ENCODE data around the gene PIGB. TPM values are rescaled to one million over a fixed set of nuclear protein-coding genes. Genes with fewer than 3 reads are reported as not detected.

Gene PIGB
- total and polyA plus RNA-seq, 2 of the 4 experiments (the other 2 are of a cell fraction) = 9.2 to 11.8 TPM

GRCh38 chr15:55320238-55320550 lies 1.2 kb downstream of the PIGB start:
- no peak overlapping the region; the same call in 1 of the 2 replicates for H3K4me3 ChIP-seq (ENCODE audit: insufficient read depth, low read depth, low read length)
- no peak overlapping the region for H3K14ac ChIP-seq (replicated peaks; ENCODE audit: low read depth, low read length)
- no peaks in the 10 kb centered on the region for H4K20me1 ChIP-seq (ENCODE audit: insufficient read depth, low read length)
- H3K4me2 ChIP-seq (ENCODE audit: low read depth, low read length) = peak overlapping the region; percentile 62
- no peak overlapping the region for H2AFZ ChIP-seq (replicated peaks; ENCODE audit: low read length, poor library complexity)
- no peak overlapping the region for H2BK120ac ChIP-seq (ENCODE audit: low read depth, low read length)
- peak overlapping the region; percentile 38; the same call in 1 of the 2 replicates for H4K5ac ChIP-seq (ENCODE audit: low read depth, low read length)
- H3K36me3 ChIP-seq (ENCODE audit: control insufficient read depth, insufficient read depth, low read length) = 0 out of 2 replicates have a peak, but pooled peaks cover 1% of the 10 kb centered on the region
- TF ChIP-seq FOS (IDR thresholded peaks at IDR 0.05; ENCODE audit: low read depth, low read length) = no peak
- no peak for TF ChIP-seq MXI1 (IDR thresholded peaks at IDR 0.05; ENCODE audit: borderline replicate concordance, low read depth, low read length)
- no peak for TF ChIP-seq NFE2L2 (IDR thresholded peaks at IDR 0.05; ENCODE audit: low read depth, low read length)
- no peak for TF ChIP-seq CTCF (conservative IDR thresholded peaks at IDR 0.05; ENCODE audit: low read depth, low read length)
- no peak for TF ChIP-seq CHD1 (IDR thresholded peaks at IDR 0.05; ENCODE audit: low read depth, low read length)
- TF ChIP-seq MAZ (IDR thresholded peaks at IDR 0.05; ENCODE audit: borderline replicate concordance, low read depth, low read length) = no peak
- no peak for TF ChIP-seq BHLHE40 (IDR thresholded peaks at IDR 0.05; ENCODE audit: low read depth, low read length)
- TF ChIP-seq RAD21 (IDR thresholded peaks at IDR 0.05; ENCODE audit: low read length) = no peak
- no peak for TF ChIP-seq ELK1 (IDR thresholded peaks at IDR 0.05; ENCODE audit: borderline replicate concordance, low read depth, low read length)
- no peak for TF ChIP-seq USF2 (IDR thresholded peaks at IDR 0.05; ENCODE audit: low read depth, low read length)
- TF ChIP-seq RFX5 (IDR thresholded peaks at IDR 0.05; ENCODE audit: low read depth, low read length) = no peak
- no peak for TF ChIP-seq POLR2A (IDR thresholded peaks at IDR 0.05; ENCODE audit: low read depth, low read length)
- H2BK5ac ChIP-seq (ENCODE audit: low read depth, low read length, poor library complexity, severe bottlenecking) = no peak overlapping the region
- intact Hi-C loops (cut with micrococcal nuclease) (no loop called here), dilution Hi-C loops (cut with HindIII; ENCODE audit: low sequenced_read_pairs, unreplicated experiment) (no loop called here), in situ Hi-C loops (cut with MboI; ENCODE audit: low sequenced_read_pairs) (no loop called here)
- no CpG with 5 or more reads among the region's 2 CpGs for WGBS, 2 experiments (ENCODE audit: extremely low coverage in 2 of 2, insufficient read length in 1 of 2)
- ChIA-PET CTCF (no interaction called here), POLR2A (ENCODE audit: unreplicated experiment) (no interaction called here)
- H3K4me1 ChIP-seq (ENCODE audit: control insufficient read depth, insufficient read depth, low read length) = peaks cover 2% of the 10 kb centered on the region; the same call in 1 of the 2 replicates
- no peaks in the 10 kb centered on the region for H3K9me1 ChIP-seq (ENCODE audit: insufficient read depth, low read length)
- H3K56ac ChIP-seq (ENCODE audit: extremely low read depth, insufficient read depth, low read length) = no peak overlapping the region
- no peaks in the 10 kb centered on the region for H3K9me3 ChIP-seq (ENCODE audit: control insufficient read depth, insufficient read depth, low read length)
- no peak overlapping the region for H2AK9ac ChIP-seq (replicated peaks; ENCODE audit: low read depth, low read length, poor library complexity)
- H2BK15ac ChIP-seq (ENCODE audit: low read depth, low read length) = no peak overlapping the region
- no peak overlapping the region for H3K18ac ChIP-seq (ENCODE audit: low read depth, low read length)
- BruUV-seq (replicated peaks) = no TSS peak
- ATAC-seq (ENCODE audit: low read depth) (no peak), DNase-seq (peak; percentile 10)
- no peak overlapping the region for H2AK5ac ChIP-seq (ENCODE audit: low read depth, low read length)
- H3K4ac ChIP-seq (ENCODE audit: low read depth, low read length) = no peak overlapping the region
- peak overlapping the region; percentile 34 to 89; a peak in 3 of 4 replicates for H4K8ac ChIP-seq (ENCODE audit: low read depth in 2 of 2, low read length in 2 of 2)
- H3K9ac ChIP-seq (ENCODE audit: low read depth, low read length) = no peak overlapping the region; the same call in 1 of the 2 replicates
- no peak overlapping the region for H2BK20ac ChIP-seq (ENCODE audit: low read depth, low read length)
- H3K79me1 ChIP-seq (ENCODE audit: low read depth in 1 of 2, low read length in 2 of 2) = peaks cover 12 to 36% of the 10 kb centered on the region in 2 experiments
- H3K27me3 ChIP-seq (ENCODE audit: control insufficient read depth, insufficient read depth, low read length) = no peaks in the 10 kb centered on the region
- no peak overlapping the region for H3K27ac ChIP-seq (ENCODE audit: insufficient read depth, low read length)
- 0 out of 2 replicates have a peak overlapping the region, but pooled peaks have one; percentile 33 for H3K23ac ChIP-seq (ENCODE audit: low read depth, low read length)
- H4K91ac ChIP-seq (ENCODE audit: insufficient read depth, low read depth, low read length) = no peak overlapping the region

Measured in IMR-90 (cell line).